ENCODE measurements around the gene KLF3. TPM values are rescaled to one million over a fixed set of nuclear protein-coding genes. Genes with fewer than 3 reads are reported as not detected.

KLF3 gene
- total and polyA plus RNA-seq, 7 experiments from 2014 or later: 21.0 to 142 (median 120) TPM

GRCh38 chr4:38673130-38673978 lies 9.4 kb downstream of the KLF3 start:
- intact Hi-C loops (cut with micrococcal nuclease): loop anchor here in 1 of 2 donors (5.0 kb wide), 1 partner anchor 541 kb away; no protein-coding TSS in a partner anchor

GRCh38 chr4:38674258-38675144 lies 10.5 kb downstream of the KLF3 start:
- peaks cover 0 to 9% (median 6%) of the 10 kb centered on the region in 5 donors for H3K36me3 Mint-ChIP-seq
- H3K27ac Mint-ChIP-seq: peak overlapping the region in 8 of 9 donors; percentile 82 to 100 (median 94)
- peaks cover 0 to 5% (median 0%) of the 10 kb centered on the region in 5 donors for H3K27me3 Mint-ChIP-seq
- peak overlapping the region; percentile 25 for H3K4me3 ChIP-seq (ENCODE audit: low read length)
- intact Hi-C loops (cut with micrococcal nuclease): loop anchor here (1.0 to 5.0 kb wide), 12 partner anchors 8 to 612 kb away; no protein-coding TSS in a partner anchor
- ATAC-seq (no peak), DNase-seq (peak in 1 of 9 donors; percentile 30)
- H3K4me1 Mint-ChIP-seq: peaks cover 68 to 97% (median 90%) of the 10 kb centered on the region in 7 donors
- peak overlapping the region; percentile 98 for H3K27ac ChIP-seq (ENCODE audit: low read depth, low read length)
- no peaks in the 10 kb centered on the region for H3K9me3 ChIP-seq (ENCODE audit: control insufficient read depth in 2 of 3, low read length in 3 of 3)
- peak overlapping the region; percentile 48 to 99 (median 81) for H3K4me3 Mint-ChIP-seq
- ChIA-PET CTCF (interaction anchor here (0.6 to 5.6 kb wide), 32 partner anchors 8 to 994 kb away, joined by 3 to 68 read pairs (median 3); no protein-coding TSS in a partner anchor), POLR2A (interaction anchor here (0.5 to 5.1 kb wide), 18 partner anchors 8 to 497 kb away, joined by 3 to 35 read pairs (median 5); partner anchors contain the start of gene TLR1)
- no peaks in the 10 kb centered on the region for H3K27me3 ChIP-seq (ENCODE audit: control insufficient read depth in 2 of 2, insufficient read depth in 2 of 2, low read length in 2 of 2)
- H3K4me1 ChIP-seq (ENCODE audit: control insufficient read depth in 2 of 2, insufficient read depth in 2 of 2, low read length in 2 of 2): peaks cover 52 to 79% of the 10 kb centered on the region in 2 donors
- H3K9me3 Mint-ChIP-seq: peaks cover 0 to 2% (median 0%) of the 10 kb centered on the region in 11 donors
- peaks cover 0 to 4% (median 0%) of the 10 kb centered on the region in 3 experiments for H3K36me3 ChIP-seq (ENCODE audit: control insufficient read depth in 2 of 3, insufficient read depth in 3 of 3, low read length in 3 of 3)

More at GRCh38 chr4:38673130-38673978, 9.4 kb downstream of the KLF3 start:
- H3K4me1 ChIP-seq (ENCODE audit: control insufficient read depth in 2 of 2, insufficient read depth in 2 of 2, low read length in 2 of 2): peaks cover 64 to 90% of the 10 kb centered on the region in 2 donors
- no peaks in the 10 kb centered on the region for H3K9me3 ChIP-seq (ENCODE audit: control insufficient read depth in 2 of 3, low read length in 3 of 3)
- DNase-seq (peak in 1 of 9 donors; percentile 37), ATAC-seq (peak; percentile 12)
- H3K36me3 Mint-ChIP-seq: peaks cover 0 to 1% (median 0%) of the 10 kb centered on the region in 5 donors
- H3K4me1 Mint-ChIP-seq: peaks cover 73 to 97% (median 90%) of the 10 kb centered on the region in 7 donors
- peaks cover 0 to 4% (median 0%) of the 10 kb centered on the region in 3 experiments for H3K36me3 ChIP-seq (ENCODE audit: control insufficient read depth in 2 of 3, insufficient read depth in 3 of 3, low read length in 3 of 3)
- peaks cover 0 to 8% (median 0%) of the 10 kb centered on the region in 5 donors for H3K27me3 Mint-ChIP-seq
- no peaks in the 10 kb centered on the region for H3K27me3 ChIP-seq (ENCODE audit: control insufficient read depth in 2 of 2, insufficient read depth in 2 of 2, low read length in 2 of 2)
- H3K4me3 ChIP-seq (ENCODE audit: low read length): no peak overlapping the region
- ChIA-PET POLR2A (interaction anchor here (0.6 to 5.1 kb wide), 7 partner anchors 12 to 363 kb away, joined by 3 to 35 read pairs (median 6); partner anchors contain the start of gene TLR1), CTCF (interaction anchor here (1.0 to 5.6 kb wide), 3 partner anchors 343 to 354 kb away, joined by 3 to 68 read pairs (median 7); no protein-coding TSS in a partner anchor)
- peak overlapping the region; percentile 49 to 99 (median 81) for H3K4me3 Mint-ChIP-seq
- H3K27ac ChIP-seq (ENCODE audit: low read depth, low read length): peak overlapping the region; percentile 98
- H3K9me3 Mint-ChIP-seq: no peaks in the 10 kb centered on the region
- H3K27ac Mint-ChIP-seq: peak overlapping the region in 8 of 9 donors; percentile 82 to 100 (median 94)

- intact Hi-C loops (cut with micrococcal nuclease): loop anchor here (1.0 to 2.0 kb wide), 11 partner anchors 9 to 613 kb away; no protein-coding TSS in a partner anchor
- Mint-ChIP-seq H3K4me3 (peak overlapping the region; percentile 48 to 99 (median 81)), H3K36me3 (peaks cover 0 to 16% (median 12%) of the 10 kb centered on the region in 5 donors), H3K27me3 (peaks cover 0 to 3% (median 0%) of the 10 kb centered on the region in 5 donors), H3K9me3 (peaks cover 0 to 2% (median 0%) of the 10 kb centered on the region in 11 donors), H3K27ac (peak overlapping the region in 8 of 9 donors; percentile 82 to 100 (median 94)), H3K4me1 (peaks cover 61 to 97% (median 90%) of the 10 kb centered on the region in 7 donors)
- Histone ChIP-seq H3K4me1 (ENCODE audit: control insufficient read depth in 2 of 2, insufficient read depth in 2 of 2, low read length in 2 of 2) (peaks cover 45 to 70% of the 10 kb centered on the region in 2 donors), H3K27ac (ENCODE audit: low read depth, low read length) (peak overlapping the region; percentile 98), H3K36me3 (ENCODE audit: control insufficient read depth in 2 of 3, insufficient read depth in 3 of 3, low read length in 3 of 3) (peaks cover 0 to 4% (median 1%) of the 10 kb centered on the region in 3 experiments), H3K27me3 (ENCODE audit: control insufficient read depth in 2 of 2, insufficient read depth in 2 of 2, low read length in 2 of 2) (no peaks in the 10 kb centered on the region), H3K4me3 (ENCODE audit: low read length) (peak overlapping the region; percentile 25), H3K9me3 (ENCODE audit: control insufficient read depth in 2 of 3, low read length in 3 of 3) (no peaks in the 10 kb centered on the region)
- POLR2A ChIA-PET: interaction anchor here (0.6 to 5.1 kb wide), 16 partner anchors 9 to 498 kb away, joined by 3 to 35 read pairs (median 5); no protein-coding TSS in a partner anchor
- CTCF ChIA-PET: interaction anchor here (0.6 to 5.6 kb wide), 38 partner anchors 9 to 994 kb away, joined by 3 to 68 read pairs (median 3); no protein-coding TSS in a partner anchor
- ATAC-seq (peak; percentile 75), DNase-seq (peak; percentile 57 to 85 (median 81))
Measured at GRCh38 chr4:38675146-38676121, 11.4 kb downstream of the KLF3 start.

- ChIA-PET POLR2A (interaction anchor here (0.6 to 5.1 kb wide), 6 partner anchors 9 to 498 kb away, joined by 3 to 35 read pairs (median 4); no protein-coding TSS in a partner anchor), CTCF (interaction anchor here (0.6 to 5.6 kb wide), 12 partner anchors 8 to 497 kb away, joined by 3 to 68 read pairs (median 4); partner anchors contain the start of gene TLR10)
- peaks cover 4 to 16% (median 10%) of the 10 kb centered on the region in 3 experiments for H3K36me3 ChIP-seq (ENCODE audit: control insufficient read depth in 2 of 3, insufficient read depth in 3 of 3, low read length in 3 of 3)
- intact Hi-C loops (cut with micrococcal nuclease): no loop called here
- H3K27ac ChIP-seq (ENCODE audit: low read depth, low read length): no peak overlapping the region
- H3K9me3 ChIP-seq (ENCODE audit: control insufficient read depth in 2 of 3, low read length in 3 of 3): no peaks in the 10 kb centered on the region
- ATAC-seq: no peak
- no peak overlapping the region for H3K4me3 ChIP-seq (ENCODE audit: low read length)
- Mint-ChIP-seq H3K4me1 (peaks cover 49 to 95% (median 85%) of the 10 kb centered on the region in 7 donors), H3K27me3 (peaks cover 0 to 2% (median 0%) of the 10 kb centered on the region in 5 donors), H3K27ac (peak overlapping the region in 6 of 9 donors; percentile 32 to 87 (median 60)), H3K9me3 (peaks cover 0 to 2% (median 0%) of the 10 kb centered on the region in 11 donors), H3K4me3 (peak overlapping the region in 4 of 10 donors; percentile 26 to 60 (median 45)), H3K36me3 (peaks cover 0 to 23% (median 17%) of the 10 kb centered on the region in 5 donors)
- no peaks in the 10 kb centered on the region for H3K27me3 ChIP-seq (ENCODE audit: control insufficient read depth in 2 of 2, insufficient read depth in 2 of 2, low read length in 2 of 2)
- peaks cover 31 to 62% of the 10 kb centered on the region in 2 donors for H3K4me1 ChIP-seq (ENCODE audit: control insufficient read depth in 2 of 2, insufficient read depth in 2 of 2, low read length in 2 of 2)
- no peak for DNase-seq
Measured at GRCh38 chr4:38676986-38677385, 13.0 kb downstream of the KLF3 start.

GRCh38 chr4:38677441-38677840 lies 13.4 kb downstream of the KLF3 start:
- Mint-ChIP-seq H3K27me3 (peaks cover 0 to 2% (median 0%) of the 10 kb centered on the region in 5 donors), H3K36me3 (peaks cover 0 to 23% (median 17%) of the 10 kb centered on the region in 5 donors), H3K27ac (peak overlapping the region in 8 of 9 donors; percentile 37 to 87 (median 56)), H3K4me1 (peaks cover 49 to 95% (median 84%) of the 10 kb centered on the region in 7 donors), H3K4me3 (peak overlapping the region in 9 of 10 donors; percentile 16 to 67 (median 46)), H3K9me3 (peaks cover 0 to 2% (median 0%) of the 10 kb centered on the region in 11 donors)
- POLR2A ChIA-PET: interaction anchor here (0.6 to 5.1 kb wide), 6 partner anchors 9 to 498 kb away, joined by 3 to 35 read pairs (median 4); no protein-coding TSS in a partner anchor
- ATAC-seq (peak; percentile 55), DNase-seq (peak in 1 of 9 donors; percentile 28)
- Histone ChIP-seq H3K9me3 (ENCODE audit: control insufficient read depth in 2 of 3, low read length in 3 of 3) (no peaks in the 10 kb centered on the region), H3K27ac (ENCODE audit: low read depth, low read length) (no peak overlapping the region), H3K4me1 (ENCODE audit: control insufficient read depth in 2 of 2, insufficient read depth in 2 of 2, low read length in 2 of 2) (peaks cover 29 to 61% of the 10 kb centered on the region in 2 donors), H3K36me3 (ENCODE audit: control insufficient read depth in 2 of 3, insufficient read depth in 3 of 3, low read length in 3 of 3) (peaks cover 4 to 16% (median 10%) of the 10 kb centered on the region in 3 experiments), H3K4me3 (ENCODE audit: low read length) (no peak overlapping the region), H3K27me3 (ENCODE audit: control insufficient read depth in 2 of 2, insufficient read depth in 2 of 2, low read length in 2 of 2) (no peaks in the 10 kb centered on the region)
- intact Hi-C loops (cut with micrococcal nuclease): no loop called here
- CTCF ChIA-PET: interaction anchor here (0.6 to 5.6 kb wide), 6 partner anchors 11 to 497 kb away, joined by 3 to 68 read pairs (median 6); no protein-coding TSS in a partner anchor

All from naive thymus-derived CD4-positive, alpha-beta T cell (primary cell).